MM.1S (cell line): Measurements from ENCODE around the gene GABRG1.

Source experiments
- DNase-seq: peaks from one replicate; pipeline ENCODE4 v3.0.0-alpha.2; 2015
- H2AFZ ChIP-seq: fragments of 300-600 bp; sonication (generic); 2 replicates; pipeline ENCODE4 v1.6.0; 2016; ENCODE audit warnings: antibody characterized with exemption, low read length
- H3F3A ChIP-seq: fragments of 300-600 bp; sonication (generic); 2 replicates; pipeline ENCODE4 v1.6.1; 2016; ENCODE audit warnings: mild to moderate bottlenecking, antibody characterized with exemption, low read length, moderate library complexity, mixed read lengths; ENCODE audit not compliant: insufficient read depth
- H3K27ac ChIP-seq: fragments of 300-600 bp; sonication (generic); 2 replicates; pipeline ENCODE4 v1.5.1; 2016; ENCODE audit warnings: mild to moderate bottlenecking, low read length
- H3K27me3 ChIP-seq: fragments of 300-600 bp; sonication (generic); replicated peaks from 2 replicates; pipeline ENCODE4 v1.6.0; 2016; ENCODE audit warnings: low read length; ENCODE audit not compliant: insufficient read depth
- H3K36me3 ChIP-seq: fragments of 300-600 bp; sonication (generic); replicated peaks from 2 replicates; pipeline ENCODE4 v1.6.1; 2016; ENCODE audit warnings: mild to moderate bottlenecking, low read length, mixed read lengths; ENCODE audit not compliant: insufficient read depth
- H3K4me1 ChIP-seq: fragments of 300-600 bp; sonication (generic); 2 replicates; pipeline ENCODE4 v1.6.1; 2016; ENCODE audit warnings: low read length, mixed read lengths
- H3K4me2 ChIP-seq: fragments of 300-600 bp; sonication (generic); 2 replicates; pipeline ENCODE4 v1.6.0; 2016; ENCODE audit warnings: low read depth, low read length
- H3K4me3 ChIP-seq: fragments of 300-600 bp; sonication (generic); 2 replicates; pipeline ENCODE4 v1.5.1; 2016; ENCODE audit warnings: low read length, mixed read lengths
- H3K79me2 ChIP-seq: fragments of 300-600 bp; sonication (generic); 2 replicates; pipeline ENCODE4 v1.6.1; 2016; ENCODE audit warnings: mixed run types, low read length, mixed read lengths
- H3K9ac ChIP-seq: fragments of 300-600 bp; sonication (generic); 2 replicates; pipeline ENCODE4 v1.6.1; 2016; ENCODE audit warnings: low read length, mixed read lengths
- H3K9me2 ChIP-seq: fragments of 300-600 bp; sonication (generic); replicated peaks from 2 replicates; pipeline ENCODE4 v1.6.1; 2016; ENCODE audit warnings: mild to moderate bottlenecking, low read length, mixed read lengths; ENCODE audit not compliant: insufficient read depth
- H3K9me3 ChIP-seq: fragments of 300-600 bp; sonication (generic); replicated peaks from 2 replicates; pipeline ENCODE4 v1.6.1; 2016; ENCODE audit warnings: mild to moderate bottlenecking, low read length, mixed read lengths; ENCODE audit not compliant: insufficient read depth
- H4K20me1 ChIP-seq: fragments of 300-600 bp; sonication (generic); 2 replicates; pipeline ENCODE4 v1.6.1; 2016; ENCODE audit warnings: mild to moderate bottlenecking, low read length, moderate library complexity, mixed read lengths; ENCODE audit not compliant: insufficient read depth
- EZH2 ChIP-seq: fragments of 300-600 bp; sonication (generic); optimal IDR thresholded peaks from 2 replicates; pipeline ENCODE3; 2017; ENCODE audit warnings: low read depth, mild to moderate bottlenecking, antibody characterized with exemption, low read length, mixed read lengths
- EZH2phosphoT487 ChIP-seq: fragments of 300-600 bp; sonication (generic); IDR thresholded peaks from 2 replicates; pipeline ENCODE4 v1.6.1; 2018; ENCODE audit warnings: antibody characterized with exemption, low read length
- TF ChIP-seq, protein P1 (sequence below): fragments of 300-600 bp; sonication (generic); IDR thresholded peaks from 2 replicates; pipeline ENCODE4 v1.5.1; 2016; ENCODE audit warnings: antibody characterized with exemption, low read length, mixed read lengths

Gene GABRG1

DNA sequence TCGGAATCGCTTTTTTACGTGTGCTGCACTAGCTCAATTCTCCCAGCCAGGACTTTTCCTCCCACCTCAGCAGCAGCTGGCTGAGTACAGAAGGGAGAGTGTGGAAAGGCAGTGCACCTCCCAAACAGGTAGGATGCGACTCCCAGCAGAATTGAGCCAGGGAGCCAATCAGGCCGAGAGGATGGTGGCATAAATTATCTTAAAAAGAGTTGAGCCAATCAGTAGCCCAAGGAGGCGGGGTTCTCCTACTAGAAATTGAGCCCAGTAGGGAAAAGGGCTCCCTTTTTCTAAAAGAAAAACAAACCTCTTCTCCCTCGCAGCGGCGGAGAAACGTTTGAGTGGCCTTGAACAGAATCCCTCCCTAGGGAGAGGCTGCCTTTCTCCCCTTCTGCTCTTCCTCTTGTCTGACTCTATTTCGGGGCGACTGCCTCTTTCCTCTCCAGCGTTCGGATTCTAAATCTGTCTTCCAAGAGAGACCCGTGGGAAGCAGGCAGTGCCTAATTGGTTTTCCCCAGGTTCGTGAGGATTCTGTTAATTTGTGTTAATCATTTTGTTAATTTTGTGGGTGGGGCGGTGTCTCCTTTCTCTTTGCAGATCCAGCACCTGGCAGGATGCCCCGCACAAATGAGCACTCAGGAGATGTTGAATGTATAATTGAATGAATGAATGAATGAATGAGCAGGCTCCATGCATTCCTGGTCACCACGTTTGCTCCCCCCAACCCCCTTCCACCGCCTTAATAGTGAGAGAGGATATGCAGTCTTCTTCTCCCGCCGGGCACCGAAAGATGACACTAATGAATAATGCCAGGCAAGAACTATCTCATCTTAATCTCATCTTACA is at the start of gene GABRG1:
Gene GABRG1 (minus strand): TSS at position 142 of the 843 bp plus-strand sequence. CDS start 141 bp downstream, at position 1.
- TF ChIP-seq, protein P1, sequence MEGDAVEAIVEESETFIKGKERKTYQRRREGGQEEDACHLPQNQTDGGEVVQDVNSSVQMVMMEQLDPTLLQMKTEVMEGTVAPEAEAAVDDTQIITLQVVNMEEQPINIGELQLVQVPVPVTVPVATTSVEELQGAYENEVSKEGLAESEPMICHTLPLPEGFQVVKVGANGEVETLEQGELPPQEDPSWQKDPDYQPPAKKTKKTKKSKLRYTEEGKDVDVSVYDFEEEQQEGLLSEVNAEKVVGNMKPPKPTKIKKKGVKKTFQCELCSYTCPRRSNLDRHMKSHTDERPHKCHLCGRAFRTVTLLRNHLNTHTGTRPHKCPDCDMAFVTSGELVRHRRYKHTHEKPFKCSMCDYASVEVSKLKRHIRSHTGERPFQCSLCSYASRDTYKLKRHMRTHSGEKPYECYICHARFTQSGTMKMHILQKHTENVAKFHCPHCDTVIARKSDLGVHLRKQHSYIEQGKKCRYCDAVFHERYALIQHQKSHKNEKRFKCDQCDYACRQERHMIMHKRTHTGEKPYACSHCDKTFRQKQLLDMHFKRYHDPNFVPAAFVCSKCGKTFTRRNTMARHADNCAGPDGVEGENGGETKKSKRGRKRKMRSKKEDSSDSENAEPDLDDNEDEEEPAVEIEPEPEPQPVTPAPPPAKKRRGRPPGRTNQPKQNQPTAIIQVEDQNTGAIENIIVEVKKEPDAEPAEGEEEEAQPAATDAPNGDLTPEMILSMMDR: no peak
- TF ChIP-seq EZH2: no peak
- TF ChIP-seq EZH2phosphoT487: no peak
- Histone ChIP-seq H3K36me3 (no peaks in the 10 kb centered on the region), H3K4me2 (no peak within 1 kb of the TSS), H2AFZ (no peak within 1 kb of the TSS), H3K9ac (no peak within 1 kb of the TSS), H3K9me3 (no peaks in the 10 kb centered on the region), H3K9me2 (no peaks in the 10 kb centered on the region), H3K4me3 (no peak within 1 kb of the TSS), H3K79me2 (no peaks in the 10 kb centered on the region), H4K20me1 (no peaks in the 10 kb centered on the region), H3K27me3 (no peaks in the 10 kb centered on the region), H3K4me1 (no peaks in the 10 kb centered on the region), H3F3A (no peaks in the 10 kb centered on the region), H3K27ac (no peak within 1 kb of the TSS)
- no peak for DNase-seq

DNA sequence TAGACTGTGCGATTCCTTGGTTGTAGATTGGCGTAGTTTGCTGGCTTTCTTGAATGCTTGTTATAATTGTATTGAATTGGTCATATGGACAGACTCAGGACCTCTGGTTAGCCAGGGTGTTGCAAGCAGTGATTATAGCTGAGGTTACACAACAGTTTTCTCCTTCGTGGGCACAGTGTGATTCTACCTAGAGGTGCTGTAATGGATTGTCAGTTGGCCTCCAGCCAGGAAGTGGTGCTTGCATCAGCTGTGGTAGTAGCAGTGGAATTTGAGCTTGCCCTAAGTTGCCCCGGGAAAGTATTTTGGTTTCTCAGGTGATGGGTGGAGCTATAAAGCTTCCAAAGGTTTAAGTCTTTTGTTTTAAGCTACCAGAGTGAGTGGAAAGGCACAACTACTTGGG is 23.1 kb upstream of the GABRG1 start:
- no peak for DNase-seq
- Histone ChIP-seq H3K9ac (no peak overlapping the region), H3K4me3 (no peak overlapping the region), H3K27ac (no peak overlapping the region), H3K4me1 (no peaks in the 10 kb centered on the region), H2AFZ (no peak overlapping the region), H3K4me2 (no peak overlapping the region), H3K36me3 (no peaks in the 10 kb centered on the region), H3K27me3 (no peaks in the 10 kb centered on the region), H3K9me3 (no peaks in the 10 kb centered on the region), H3F3A (no peaks in the 10 kb centered on the region), H4K20me1 (no peaks in the 10 kb centered on the region), H3K9me2 (no peaks in the 10 kb centered on the region), H3K79me2 (no peaks in the 10 kb centered on the region)
- TF ChIP-seq EZH2phosphoT487: no peak
- no peak for TF ChIP-seq EZH2
- TF ChIP-seq, protein P1: no peak

DNA sequence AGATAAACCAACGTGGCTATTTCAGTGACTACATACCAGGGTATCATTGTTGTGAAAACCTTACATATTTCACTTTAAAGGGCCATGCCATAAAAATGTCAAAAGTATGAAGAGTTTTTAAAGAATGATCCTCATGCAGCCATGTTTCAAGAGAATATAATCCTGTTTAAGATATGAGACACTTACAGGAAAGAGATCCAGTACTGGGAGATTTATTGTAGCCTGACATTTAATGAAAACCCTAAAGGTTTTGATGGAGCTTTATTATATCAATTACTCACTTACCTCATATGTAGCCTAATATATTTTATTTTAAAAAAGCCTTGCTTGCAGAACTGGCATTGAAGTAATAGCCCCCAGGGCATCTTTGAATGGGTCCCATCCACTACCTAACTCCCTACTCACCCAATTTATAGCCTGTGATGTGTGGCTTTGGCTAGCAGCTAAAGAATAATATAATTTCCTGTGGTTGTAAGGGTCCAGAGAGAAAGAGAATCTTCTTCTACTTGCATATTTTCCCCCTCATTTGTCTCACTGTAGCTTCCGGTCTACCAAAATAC is 7.7 kb upstream of the GABRG1 start:
- H3K4me3 ChIP-seq: no peak overlapping the region

More for the DNA sequence above, 7.7 kb upstream of the GABRG1 start:
- no peaks in the 10 kb centered on the region for H3K4me1 ChIP-seq
- no peaks in the 10 kb centered on the region for H4K20me1 ChIP-seq
- H3K36me3 ChIP-seq: no peaks in the 10 kb centered on the region
- H2AFZ ChIP-seq: no peak overlapping the region
- TF ChIP-seq EZH2: no peak
- TF ChIP-seq EZH2phosphoT487: no peak
- TF ChIP-seq, protein P1: no peak
- H3K79me2 ChIP-seq: no peaks in the 10 kb centered on the region
- no peaks in the 10 kb centered on the region for H3K9me2 ChIP-seq
- no peaks in the 10 kb centered on the region for H3K27me3 ChIP-seq
- H3K9me3 ChIP-seq: no peaks in the 10 kb centered on the region
- no peaks in the 10 kb centered on the region for H3F3A ChIP-seq
- DNase-seq: no peak
- H3K27ac ChIP-seq: no peak overlapping the region
- no peak overlapping the region for H3K9ac ChIP-seq
- no peak overlapping the region for H3K4me2 ChIP-seq
